Adrenal gland (tissue), 12 donors: ENCODE results near the gene LUC7L3. TPM values are rescaled to one million over a fixed set of nuclear protein-coding genes. Genes with fewer than 3 reads are reported as not detected.

Experiments
- DNase-seq, 7 donors: peaks; one replicate each; pipeline ENCODE4 v3.0.0-alpha.2; 2019 to 2020
- H3K27ac ChIP-seq, 5 donors: fragments of 200-600 bp; sonication (generic) in 4 of 5; 1 replicate in 3 of 5; 2 replicates in 2 of 5; pipeline versions ENCODE4 v1.5.1 to v1.8.0; 2016 to 2020; ENCODE audit warnings: mild to moderate bottlenecking in 1 of 5
- H3K27me3 ChIP-seq: fragments of 200-600 bp; 2 replicates; pipeline ENCODE4 v1.8.0; 2021
- H3K36me3 ChIP-seq, 2 donors: fragments of 200-600 bp; replicated peaks in 1 of 2; 1 replicate in 1 of 2; 2 replicates in 1 of 2; pipeline versions ENCODE4 v1.5.1 to v1.8.0; 2018 to 2022
- H3K4me1 ChIP-seq, 2 donors: fragments of 200-600 bp; replicated peaks in 1 of 2; 1 replicate in 1 of 2; 2 replicates in 1 of 2; pipeline versions ENCODE4 v1.5.1 to v1.8.0; 2018 to 2021
- H3K4me3 ChIP-seq, 4 donors: fragments of 200-600 bp; sonication (generic) in 3 of 4; one replicate each; pipeline ENCODE4 v1.5.1; 2016 to 2018
- H3K9me3 ChIP-seq, 3 donors: fragments of 200-600 bp; sonication (generic) in 1 of 3; replicated peaks in 1 of 3; 1 replicate in 2 of 3; 2 replicates in 1 of 3; pipeline versions ENCODE4 v1.5.1 to v1.8.0; 2016 to 2021
- CTCF ChIP-seq, 6 experiments: fragments of 450-650 bp in 4 of 6; fragments of 200-600 bp in 2 of 6; sonication (generic) in 1 of 6; IDR thresholded peaks; 1 replicate in 5 of 6; 2 replicates in 1 of 6; pipeline versions ENCODE4 v1.5.1 to v1.8.0; 2016 to 2021; ENCODE audit warnings: antibody characterized with exemption in 6 of 6, mild to moderate bottlenecking in 2 of 6, moderate library complexity in 1 of 6
- POLR2A ChIP-seq, 2 donors: fragments of 450-650 bp; IDR thresholded peaks; one replicate each; pipeline ENCODE4 v1.6.1; 2017; ENCODE audit warnings: antibody characterized with exemption in 2 of 2, mild to moderate bottlenecking in 2 of 2, moderate library complexity in 1 of 2
- WGBS, 4 donors: extraction: QIAGEN DNeasy Blood & Tissue Kit in 2 of 4; methylation state at CpG; one replicate each; pipeline versions ENCODE4 v1.1.5 to v1.1.7; 2013 to 2017; 5-methylcytosine and 5-hydroxymethylcytosine counted together
- intact Hi-C, 2 donors: fragments of 100-400 bp; cut with DNase I; formaldehyde crosslinking; loops; one replicate each; pipeline versions ENCODE4 v1.14.1 to v1.15.0; 2022 to 2023
- polyA plus RNA-seq, 3 donors: library from polyadenylated mRNA; stranded (reverse); fragments of 200-250 nt in 2 of 3; fragments of 350-450 nt in 1 of 3; fragmentation: Illumina TruSeq in 1 of 3; extraction: RNeasy Lipid Tissue Mini Kit (QIAGEN cat#74804) in 1 of 3; gene quantifications; one replicate each; pipeline ENCODE4 v1.2.3, GENCODE V29; 2013 to 2014
- total RNA-seq, 9 donors: library from RNA; depleted of rRNA in 4 of 9; stranded (reverse); fragments of >200 nt in 4 of 9; fragments of 120-200 nt in 1 of 9; fragmentation: NEBNext Ultra II Directional in 1 of 9; extraction: Animal tissue kit (Norgen Biotek cat#: 25700) in 1 of 9; gene quantifications; one replicate each; pipeline versions ENCODE4 v1.1.0 to v1.2.4, GENCODE V29; 2013 to 2023
- donor health status: healthy with polysubstance abuse.
- donor health status: Bipolar disorder and iron deficiency.
- donor health status: DM: yes; HTN: yes; CAD: no.
- donor health status: DM: no; HTN: no; CAD: no.
- donor health status: DM: no; HTN: no; CAD: no.
- donor health status: DM: yes; HTN: yes; CAD: no.

LUC7L3 gene
- total and polyA plus RNA-seq, 12 donors = 16.1 to 248 (median 89.2) TPM

- WGBS, 4 donors = 78 to 89% (median 84%) methylated on average over 2 of the region's 2 CpGs
- DNase-seq = no peak
- intact Hi-C loops = loop anchor here (2.0 kb wide), 2 partner anchors 57 to 59 kb away; no protein-coding TSS in a partner anchor
- no peaks in the 10 kb centered on the region for H3K9me3 ChIP-seq
- H3K4me1 ChIP-seq = no peaks in the 10 kb centered on the region
- H3K4me3 ChIP-seq = no peak overlapping the region
- H3K36me3 ChIP-seq = no peaks in the 10 kb centered on the region
- no peaks in the 10 kb centered on the region for H3K27me3 ChIP-seq
- H3K27ac ChIP-seq = no peak overlapping the region
- no peak for TF ChIP-seq CTCF (IDR thresholded peaks at IDR 0.05)
- TF ChIP-seq POLR2A (IDR thresholded peaks at IDR 0.05) = no peak
Measured at GRCh38 chr17:50783905-50784304, 64.5 kb downstream of the LUC7L3 start.

- 79 to 89% (median 86%) methylated on average over 4 of the region's 4 CpGs for WGBS, 4 donors
- H3K9me3 ChIP-seq = no peaks in the 10 kb centered on the region
- H3K4me1 ChIP-seq = no peaks in the 10 kb centered on the region
- no peaks in the 10 kb centered on the region for H3K27me3 ChIP-seq
- no peak for TF ChIP-seq CTCF (IDR thresholded peaks at IDR 0.05)
- no peak for TF ChIP-seq POLR2A (IDR thresholded peaks at IDR 0.05)
- no peaks in the 10 kb centered on the region for H3K36me3 ChIP-seq
- no peak for DNase-seq
- no peak overlapping the region for H3K27ac ChIP-seq
- no peak overlapping the region for H3K4me3 ChIP-seq
- intact Hi-C loops = no loop called here
Measured at GRCh38 chr17:50785126-50785525, 65.7 kb downstream of the LUC7L3 start.

DNA sequence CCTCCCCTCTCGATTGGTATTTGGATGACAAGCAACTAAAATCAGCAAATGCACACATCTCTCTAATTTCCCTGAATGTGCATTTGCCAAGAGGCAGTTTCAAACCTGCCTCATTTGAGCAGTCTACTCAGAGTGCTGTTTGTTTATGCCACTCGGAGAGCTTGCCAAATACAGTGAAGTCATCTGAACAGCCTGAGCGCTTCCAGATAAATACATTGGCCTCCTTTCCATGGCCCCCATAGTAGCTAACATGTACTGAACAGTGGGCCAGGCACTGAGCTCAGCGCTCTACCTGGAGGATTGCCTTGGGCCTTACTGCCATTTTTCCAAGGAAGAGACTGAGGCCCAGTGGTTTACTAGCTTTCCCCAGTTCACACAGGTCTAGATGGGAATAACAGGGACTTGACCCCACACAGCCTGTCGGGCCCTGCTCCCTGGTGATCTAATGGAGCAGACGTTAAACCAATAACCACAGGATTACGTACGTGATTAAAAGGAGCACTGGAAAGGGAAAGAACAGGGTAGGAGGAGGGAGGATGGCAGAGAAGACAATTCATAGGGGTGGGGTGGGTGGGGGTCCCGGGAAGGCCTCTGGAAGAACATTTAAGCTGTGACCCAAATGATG, 66.7 kb downstream of the LUC7L3 start:
- no peaks in the 10 kb centered on the region for H3K4me1 ChIP-seq
- no peaks in the 10 kb centered on the region for H3K27me3 ChIP-seq
- peak in 2 of 7 donors; percentile 30 to 38 for DNase-seq
- no peaks in the 10 kb centered on the region for H3K36me3 ChIP-seq
- no peak for TF ChIP-seq CTCF (IDR thresholded peaks at IDR 0.05)
- TF ChIP-seq POLR2A (IDR thresholded peaks at IDR 0.05) = no peak
- H3K27ac ChIP-seq = no peak overlapping the region
- 65 to 74% (median 69%) methylated on average over 9 of the region's 9 CpGs for WGBS, 4 donors
- H3K9me3 ChIP-seq = no peaks in the 10 kb centered on the region
- no peak overlapping the region for H3K4me3 ChIP-seq
- intact Hi-C loops = no loop called here

DNA sequence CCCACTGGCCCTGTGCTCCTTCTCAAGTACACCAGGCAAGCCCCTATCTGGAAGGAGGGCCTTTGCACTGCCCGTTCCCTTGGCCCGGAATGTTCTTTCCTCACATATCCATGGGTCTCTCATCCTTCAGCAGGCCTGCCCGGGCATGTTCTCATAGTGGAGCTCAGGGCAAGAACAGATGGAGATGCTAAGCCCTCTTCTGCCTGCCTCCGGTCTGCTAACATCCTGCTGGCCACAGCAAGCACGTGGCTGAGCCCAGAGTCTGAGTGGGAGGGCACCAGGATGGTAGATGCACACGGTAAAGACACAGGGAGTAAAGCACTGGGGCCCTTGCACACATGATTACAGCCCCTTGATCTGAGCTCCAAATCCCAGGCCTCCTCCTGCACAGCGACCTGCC, 67.7 kb downstream of the LUC7L3 start:
- WGBS, 4 donors = 84 to 91% (median 88%) methylated on average over 7 of the region's 7 CpGs
- TF ChIP-seq POLR2A (IDR thresholded peaks at IDR 0.05) (no peak), CTCF (IDR thresholded peaks at IDR 0.05) (no peak)
- H3K27ac ChIP-seq = no peak overlapping the region
- H3K27me3 ChIP-seq = no peaks in the 10 kb centered on the region
- intact Hi-C loops = no loop called here
- no peaks in the 10 kb centered on the region for H3K36me3 ChIP-seq
- no peaks in the 10 kb centered on the region for H3K9me3 ChIP-seq
- H3K4me1 ChIP-seq = no peaks in the 10 kb centered on the region
- H3K4me3 ChIP-seq = no peak overlapping the region
- DNase-seq = no peak
